ENCODE data around the gene POLR1E.

GRCh38 chr9:37550781-37551180 lies 65.0 kb downstream of the POLR1E start:
- TF ChIP-seq GATA3 (IDR thresholded peaks at IDR 0.05; ENCODE audit: low read depth, low read length) (no peak), GATA2 (IDR thresholded peaks at IDR 0.05; ENCODE audit: low read depth, low read length) (no peak)
